Testis (tissue), 3 donors: Measurements from ENCODE around the gene UBE2E1. TPM values are rescaled to one million over a fixed set of nuclear protein-coding genes. Genes with fewer than 3 reads are reported as not detected.
A peak's percentile ranks its signal among the peaks of the same experiment; 100 is the strongest.

Experiments
- DNase-seq: peaks from one replicate; pipeline ENCODE4 v3.0.0-alpha.2; 2019
- H3K27ac ChIP-seq, 2 donors: fragments of 200-600 bp; sonication (generic); one replicate each; pipeline ENCODE4 v1.5.1; 2019
- H3K27me3 ChIP-seq: fragments of 200-600 bp; sonication (generic); one replicate; pipeline ENCODE4 v1.5.1; 2019
- H3K36me3 ChIP-seq: fragments of 200-600 bp; sonication (generic); one replicate; pipeline ENCODE4 v1.5.1; 2017; ENCODE audit warnings: low read depth; ENCODE audit errors: missing control alignments
- H3K4me1 ChIP-seq: fragments of 200-600 bp; sonication (generic); one replicate; pipeline ENCODE4 v1.5.1; 2019
- H3K4me3 ChIP-seq, 2 donors: fragments of 200-600 bp; sonication (generic); one replicate each; pipeline ENCODE4 v1.5.1; 2017 to 2019
- H3K9me3 ChIP-seq: fragments of 200-600 bp; sonication (generic); one replicate; pipeline ENCODE4 v1.5.1; 2017
- POLR2A ChIP-seq: fragments of 450-650 bp; IDR thresholded peaks from one replicate; pipeline ENCODE4 v1.6.1; 2017; ENCODE audit warnings: antibody characterized with exemption, mild to moderate bottlenecking, moderate library complexity
- WGBS, 2 donors: methylation state at CpG; one replicate each; pipeline ENCODE4 v1.1.5; 2018; 5-methylcytosine and 5-hydroxymethylcytosine counted together
- intact Hi-C: fragments of 100-400 bp; cut with DNase I; formaldehyde crosslinking; loops from one replicate; pipeline ENCODE4 v1.15.1; 2023; ENCODE audit warnings: low total_unique reads
- polyA plus RNA-seq: library from polyadenylated mRNA; stranded (reverse); fragments of 350-450 nt; fragmentation: Illumina TruSeq; extraction: RNeasy Lipid Tissue Mini Kit (QIAGEN cat#74804); gene quantifications from one replicate; pipeline ENCODE4 v1.2.3, GENCODE V29; 2014; ENCODE audit warnings: low read depth, low replicate concordance; ENCODE audit not compliant: insufficient read depth
- total RNA-seq, 2 donors: library from RNA; depleted of rRNA; stranded (reverse); fragments of >200 nt; gene quantifications; one replicate each; pipeline ENCODE4 v1.2.3, GENCODE V29; 2016
- TF ChIP-seq, protein P1 (sequence below), 3 experiments: fragments of 450-650 bp in 2 of 3; fragments of 200-600 bp in 1 of 3; sonication (generic) in 1 of 3; IDR thresholded peaks; one replicate each; pipeline ENCODE4 v1.5.1; 2016 to 2019; ENCODE audit warnings: antibody characterized with exemption in 3 of 3, mild to moderate bottlenecking in 2 of 3, moderate library complexity in 1 of 3

The UBE2E1 gene
- total and polyA plus RNA-seq, 3 donors from 2014 or later, result 68.7 to 89.5 (median 82.2) TPM

GRCh38 chr3:23791678-23792077 lies 14.1 kb upstream of the UBE2E1 start:
- H3K27ac ChIP-seq, result no peak overlapping the region
- no peak for DNase-seq
- no peak overlapping the region for H3K4me3 ChIP-seq
- no peaks in the 10 kb centered on the region for H3K36me3 ChIP-seq
- 92 to 93% methylated on average over 2 of the region's 2 CpGs for WGBS, 2 donors
- TF ChIP-seq POLR2A, result no peak
- TF ChIP-seq, protein P1, sequence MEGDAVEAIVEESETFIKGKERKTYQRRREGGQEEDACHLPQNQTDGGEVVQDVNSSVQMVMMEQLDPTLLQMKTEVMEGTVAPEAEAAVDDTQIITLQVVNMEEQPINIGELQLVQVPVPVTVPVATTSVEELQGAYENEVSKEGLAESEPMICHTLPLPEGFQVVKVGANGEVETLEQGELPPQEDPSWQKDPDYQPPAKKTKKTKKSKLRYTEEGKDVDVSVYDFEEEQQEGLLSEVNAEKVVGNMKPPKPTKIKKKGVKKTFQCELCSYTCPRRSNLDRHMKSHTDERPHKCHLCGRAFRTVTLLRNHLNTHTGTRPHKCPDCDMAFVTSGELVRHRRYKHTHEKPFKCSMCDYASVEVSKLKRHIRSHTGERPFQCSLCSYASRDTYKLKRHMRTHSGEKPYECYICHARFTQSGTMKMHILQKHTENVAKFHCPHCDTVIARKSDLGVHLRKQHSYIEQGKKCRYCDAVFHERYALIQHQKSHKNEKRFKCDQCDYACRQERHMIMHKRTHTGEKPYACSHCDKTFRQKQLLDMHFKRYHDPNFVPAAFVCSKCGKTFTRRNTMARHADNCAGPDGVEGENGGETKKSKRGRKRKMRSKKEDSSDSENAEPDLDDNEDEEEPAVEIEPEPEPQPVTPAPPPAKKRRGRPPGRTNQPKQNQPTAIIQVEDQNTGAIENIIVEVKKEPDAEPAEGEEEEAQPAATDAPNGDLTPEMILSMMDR (IDR thresholded peaks at IDR 0.05), result no peak
- no peaks in the 10 kb centered on the region for H3K27me3 ChIP-seq
- H3K9me3 ChIP-seq, result no peaks in the 10 kb centered on the region
- intact Hi-C loops, result no loop called here
- no peaks in the 10 kb centered on the region for H3K4me1 ChIP-seq

DNA sequence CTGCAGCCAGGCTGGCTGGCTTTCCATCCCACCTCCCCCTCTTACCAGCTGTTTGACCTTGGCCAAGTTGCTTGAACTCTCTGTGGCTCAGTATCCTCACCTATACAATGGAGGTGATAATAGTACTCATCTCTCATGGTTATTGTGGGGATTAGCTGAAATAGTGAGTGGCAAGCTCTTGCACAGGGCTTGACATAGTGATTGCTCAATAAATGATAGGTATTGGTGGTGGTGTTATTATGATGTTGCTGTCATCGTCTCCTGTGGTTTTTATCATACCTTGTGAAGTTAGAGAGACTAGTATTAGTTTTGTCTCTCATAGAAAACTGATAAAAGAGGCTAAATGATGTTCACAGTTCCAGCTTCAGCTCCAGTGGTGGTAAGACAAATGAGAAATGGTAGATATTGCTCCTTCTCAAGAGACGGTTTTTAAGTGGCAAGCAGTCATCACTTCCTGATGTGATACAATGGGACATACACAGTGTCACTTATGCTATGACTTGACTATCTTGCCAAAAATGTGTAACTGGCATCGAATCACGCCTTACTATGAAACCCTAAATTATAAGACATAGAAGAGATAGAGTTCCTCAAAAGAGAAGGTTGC lies 12.1 kb upstream of the UBE2E1 start:
- Histone ChIP-seq H3K27me3 (no peaks in the 10 kb centered on the region), H3K36me3 (no peaks in the 10 kb centered on the region), H3K9me3 (no peaks in the 10 kb centered on the region), H3K27ac (no peak overlapping the region), H3K4me3 (no peak overlapping the region), H3K4me1 (no peaks in the 10 kb centered on the region)
- TF ChIP-seq, protein P1 (IDR thresholded peaks at IDR 0.05), result no peak
- no peak for TF ChIP-seq POLR2A
- intact Hi-C loops, result no loop called here
- DNase-seq, result no peak
- 90 to 92% methylated on average over 4 of the region's 4 CpGs for WGBS, 2 donors

DNA sequence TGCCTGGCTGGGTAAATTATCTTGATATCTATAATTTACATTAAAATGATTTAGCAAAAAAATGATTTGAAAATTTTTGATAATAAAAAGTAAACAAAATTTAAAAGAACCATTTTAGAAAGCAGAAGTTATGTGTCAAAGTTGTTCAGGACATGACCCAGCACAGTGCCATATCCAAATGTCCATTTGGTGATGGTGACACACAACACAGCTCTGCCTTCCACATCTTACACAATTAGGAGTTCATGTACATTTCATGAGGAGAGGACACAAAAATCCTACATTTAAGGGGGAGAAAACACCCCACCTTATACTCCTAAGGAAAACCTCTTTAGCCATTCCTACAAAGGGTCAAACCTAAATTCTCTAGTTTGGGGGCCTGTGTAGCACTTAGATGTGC lies 10.7 kb upstream of the UBE2E1 start:
- Histone ChIP-seq H3K27me3 (no peaks in the 10 kb centered on the region), H3K27ac (no peak overlapping the region), H3K4me3 (no peak overlapping the region), H3K9me3 (no peaks in the 10 kb centered on the region), H3K4me1 (no peaks in the 10 kb centered on the region), H3K36me3 (no peaks in the 10 kb centered on the region)
- intact Hi-C loops, result no loop called here
- DNase-seq, result no peak
- TF ChIP-seq, protein P1 (IDR thresholded peaks at IDR 0.05), result no peak
- no peak for TF ChIP-seq POLR2A

- no peaks in the 10 kb centered on the region for H3K36me3 ChIP-seq
- no peaks in the 10 kb centered on the region for H3K27me3 ChIP-seq
- 73 to 82% methylated on average over 2 of the region's 2 CpGs for WGBS, 2 donors
- TF ChIP-seq POLR2A, result no peak
- TF ChIP-seq, protein P1 (IDR thresholded peaks at IDR 0.05), result no peak
- no peaks in the 10 kb centered on the region for H3K9me3 ChIP-seq
- H3K4me1 ChIP-seq, result no peaks in the 10 kb centered on the region
- peak overlapping the region in 1 of 2 donors; percentile 1 for H3K4me3 ChIP-seq
- DNase-seq, result no peak
- H3K27ac ChIP-seq, result no peak overlapping the region
- intact Hi-C loops, result no loop called here
Observed at GRCh38 chr3:23796518-23796917, 9.2 kb upstream of the UBE2E1 start.

- WGBS, 2 donors, result 65 to 79% methylated on average over 4 of the region's 4 CpGs
- no peaks in the 10 kb centered on the region for H3K4me1 ChIP-seq
- no peak overlapping the region for H3K27ac ChIP-seq
- intact Hi-C loops, result no loop called here
- no peaks in the 10 kb centered on the region for H3K27me3 ChIP-seq
- no peaks in the 10 kb centered on the region for H3K36me3 ChIP-seq
- TF ChIP-seq, protein P1 (IDR thresholded peaks at IDR 0.05), result no peak
- TF ChIP-seq POLR2A, result no peak
- no peak overlapping the region for H3K4me3 ChIP-seq
- no peak for DNase-seq
- H3K9me3 ChIP-seq, result no peaks in the 10 kb centered on the region
Observed at GRCh38 chr3:23797491-23797890, 8.3 kb upstream of the UBE2E1 start.
